Measurements from ENCODE around the gene SLC25A38.
"Not testable (repeated sequence)": the region's sequence is repeated elsewhere in the genome, so short reads cannot be mapped to it uniquely, and the experiment has no call there.

The SLC25A38 gene

DNA sequence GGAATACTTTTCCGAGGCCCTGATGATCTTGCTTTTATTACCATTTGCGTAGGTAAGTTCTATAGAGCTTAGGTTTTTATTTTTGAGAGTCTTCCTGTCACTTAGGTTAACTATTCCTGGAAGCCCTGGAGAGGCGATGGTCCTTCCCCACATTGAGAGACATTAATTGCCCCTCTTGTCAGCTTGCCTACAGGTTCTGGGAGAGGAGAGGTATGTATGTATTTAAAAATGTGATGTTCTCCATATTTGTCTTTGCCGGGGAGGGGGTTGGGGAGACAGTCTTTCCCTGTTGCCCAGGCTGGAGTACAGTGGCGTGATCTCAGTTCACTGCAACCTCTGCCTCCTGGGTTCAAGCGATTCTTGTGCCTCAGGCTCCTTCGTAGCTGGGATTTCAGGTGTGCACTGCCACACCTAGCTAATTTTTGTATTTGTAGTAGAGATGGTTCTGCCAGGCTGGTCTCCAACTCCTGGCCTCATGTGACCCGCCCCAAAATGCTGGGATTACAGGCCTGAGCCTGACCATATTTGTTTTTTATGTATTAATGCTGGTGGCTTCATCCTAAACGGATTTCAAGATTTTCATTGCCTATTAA lies 29.6 kb downstream of the SLC25A38 start:
- H3K4me3 ChIP-seq (replicated peaks; ENCODE audit: insufficient read depth, low read length), result no peak overlapping the region
- no peaks in the 10 kb centered on the region for H3K27me3 ChIP-seq (ENCODE audit: insufficient read depth, poor library complexity, severe bottlenecking)
- TF ChIP-seq, protein P1, sequence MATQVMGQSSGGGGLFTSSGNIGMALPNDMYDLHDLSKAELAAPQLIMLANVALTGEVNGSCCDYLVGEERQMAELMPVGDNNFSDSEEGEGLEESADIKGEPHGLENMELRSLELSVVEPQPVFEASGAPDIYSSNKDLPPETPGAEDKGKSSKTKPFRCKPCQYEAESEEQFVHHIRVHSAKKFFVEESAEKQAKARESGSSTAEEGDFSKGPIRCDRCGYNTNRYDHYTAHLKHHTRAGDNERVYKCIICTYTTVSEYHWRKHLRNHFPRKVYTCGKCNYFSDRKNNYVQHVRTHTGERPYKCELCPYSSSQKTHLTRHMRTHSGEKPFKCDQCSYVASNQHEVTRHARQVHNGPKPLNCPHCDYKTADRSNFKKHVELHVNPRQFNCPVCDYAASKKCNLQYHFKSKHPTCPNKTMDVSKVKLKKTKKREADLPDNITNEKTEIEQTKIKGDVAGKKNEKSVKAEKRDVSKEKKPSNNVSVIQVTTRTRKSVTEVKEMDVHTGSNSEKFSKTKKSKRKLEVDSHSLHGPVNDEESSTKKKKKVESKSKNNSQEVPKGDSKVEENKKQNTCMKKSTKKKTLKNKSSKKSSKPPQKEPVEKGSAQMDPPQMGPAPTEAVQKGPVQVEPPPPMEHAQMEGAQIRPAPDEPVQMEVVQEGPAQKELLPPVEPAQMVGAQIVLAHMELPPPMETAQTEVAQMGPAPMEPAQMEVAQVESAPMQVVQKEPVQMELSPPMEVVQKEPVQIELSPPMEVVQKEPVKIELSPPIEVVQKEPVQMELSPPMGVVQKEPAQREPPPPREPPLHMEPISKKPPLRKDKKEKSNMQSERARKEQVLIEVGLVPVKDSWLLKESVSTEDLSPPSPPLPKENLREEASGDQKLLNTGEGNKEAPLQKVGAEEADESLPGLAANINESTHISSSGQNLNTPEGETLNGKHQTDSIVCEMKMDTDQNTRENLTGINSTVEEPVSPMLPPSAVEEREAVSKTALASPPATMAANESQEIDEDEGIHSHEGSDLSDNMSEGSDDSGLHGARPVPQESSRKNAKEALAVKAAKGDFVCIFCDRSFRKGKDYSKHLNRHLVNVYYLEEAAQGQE (IDR thresholded peaks at IDR 0.05; ENCODE audit: insufficient replicate concordance, low read depth), result no peak
- TF ChIP-seq GABPA (IDR thresholded peaks at IDR 0.05; ENCODE audit: low read depth) (no peak), SPI1 (IDR thresholded peaks at IDR 0.05; ENCODE audit: borderline replicate concordance, low read depth) (no peak), POLR2AphosphoS5 (IDR thresholded peaks at IDR 0.05; ENCODE audit: low read depth) (peak; percentile 69)
- TF ChIP-seq, protein P2, sequence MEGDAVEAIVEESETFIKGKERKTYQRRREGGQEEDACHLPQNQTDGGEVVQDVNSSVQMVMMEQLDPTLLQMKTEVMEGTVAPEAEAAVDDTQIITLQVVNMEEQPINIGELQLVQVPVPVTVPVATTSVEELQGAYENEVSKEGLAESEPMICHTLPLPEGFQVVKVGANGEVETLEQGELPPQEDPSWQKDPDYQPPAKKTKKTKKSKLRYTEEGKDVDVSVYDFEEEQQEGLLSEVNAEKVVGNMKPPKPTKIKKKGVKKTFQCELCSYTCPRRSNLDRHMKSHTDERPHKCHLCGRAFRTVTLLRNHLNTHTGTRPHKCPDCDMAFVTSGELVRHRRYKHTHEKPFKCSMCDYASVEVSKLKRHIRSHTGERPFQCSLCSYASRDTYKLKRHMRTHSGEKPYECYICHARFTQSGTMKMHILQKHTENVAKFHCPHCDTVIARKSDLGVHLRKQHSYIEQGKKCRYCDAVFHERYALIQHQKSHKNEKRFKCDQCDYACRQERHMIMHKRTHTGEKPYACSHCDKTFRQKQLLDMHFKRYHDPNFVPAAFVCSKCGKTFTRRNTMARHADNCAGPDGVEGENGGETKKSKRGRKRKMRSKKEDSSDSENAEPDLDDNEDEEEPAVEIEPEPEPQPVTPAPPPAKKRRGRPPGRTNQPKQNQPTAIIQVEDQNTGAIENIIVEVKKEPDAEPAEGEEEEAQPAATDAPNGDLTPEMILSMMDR (IDR thresholded peaks at IDR 0.05; ENCODE audit: insufficient read depth, low read length), result no peak
- H3K27ac ChIP-seq (replicated peaks), result no peak overlapping the region
- DNase-seq (ENCODE audit: low read depth in 1 of 2, low spot score in 1 of 2), result peak in 1 of 2 experiments; percentile 38

DNA sequence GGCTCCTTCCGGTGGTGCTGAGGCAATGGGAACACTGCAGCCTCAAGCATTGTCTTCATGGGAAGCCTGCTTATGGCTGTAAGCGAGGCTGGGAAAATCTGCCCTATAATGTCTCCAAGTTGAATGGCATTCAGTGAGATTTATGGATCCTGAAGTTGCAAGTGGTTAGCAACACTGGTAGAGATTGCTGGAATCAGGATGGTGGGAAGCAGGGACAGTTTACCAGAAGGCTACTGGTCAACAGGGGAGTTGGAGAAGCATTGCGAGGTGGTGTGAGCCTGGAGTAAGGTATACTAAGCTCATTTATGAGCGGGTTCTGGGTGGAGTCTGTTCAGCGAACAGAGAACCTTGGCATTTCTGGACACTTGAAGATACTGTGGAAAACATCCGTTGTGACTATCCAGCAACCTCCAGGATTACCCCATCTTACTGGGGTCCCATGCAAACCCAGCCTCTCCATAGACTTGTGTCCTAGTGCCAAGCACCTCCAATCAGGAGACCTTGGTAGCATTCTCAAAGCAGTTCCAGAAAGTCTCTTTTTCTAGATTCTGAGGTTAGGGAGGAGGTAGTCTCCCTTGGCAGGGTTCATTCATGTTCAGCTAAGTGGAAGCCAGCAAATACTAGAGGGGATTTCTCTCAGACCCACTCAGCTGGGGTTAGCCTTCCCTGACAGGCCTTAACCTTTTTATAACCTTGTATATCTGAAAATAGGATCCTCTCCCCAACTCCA lies 30.7 kb downstream of the SLC25A38 start:
- H3K4me3 ChIP-seq (replicated peaks; ENCODE audit: insufficient read depth, low read length), result no peak overlapping the region
- peak in 1 of 2 experiments; percentile 40 for DNase-seq (ENCODE audit: low read depth in 1 of 2, low spot score in 1 of 2)
- peak; percentile 34 for TF ChIP-seq POLR2AphosphoS5 (IDR thresholded peaks at IDR 0.05; ENCODE audit: low read depth)
- no peak for TF ChIP-seq SPI1 (IDR thresholded peaks at IDR 0.05; ENCODE audit: borderline replicate concordance, low read depth)
- H3K27ac ChIP-seq (replicated peaks), result peak overlapping the region; percentile 1; the same call in 1 of the 2 replicates
- no peaks in the 10 kb centered on the region for H3K27me3 ChIP-seq (ENCODE audit: insufficient read depth, poor library complexity, severe bottlenecking)

DNA sequence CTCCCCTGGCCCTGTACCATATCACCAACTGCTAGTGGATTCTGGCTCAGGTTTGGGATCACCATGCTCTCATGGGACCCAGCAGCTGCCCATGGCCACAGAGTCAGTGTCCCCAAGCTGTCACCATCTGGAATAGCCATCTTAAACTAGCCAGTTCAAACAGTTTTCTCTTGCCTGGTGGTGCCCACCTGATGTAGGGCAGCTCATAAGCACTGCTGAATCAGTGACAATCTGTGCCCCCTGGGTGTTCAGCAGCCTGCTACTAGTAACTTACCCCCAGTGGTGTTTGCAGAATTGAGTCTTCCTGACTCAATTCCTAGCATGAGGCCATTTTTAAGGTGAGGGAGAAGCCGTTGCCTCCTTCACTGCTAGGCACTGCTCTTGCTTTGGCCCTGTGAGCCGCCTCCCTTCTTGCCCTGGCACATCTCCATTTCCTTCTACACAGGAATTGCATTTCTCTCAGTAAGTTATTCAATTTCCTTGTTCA lies 31.3 kb downstream of the SLC25A38 start:
- TF ChIP-seq POLR2AphosphoS5 (IDR thresholded peaks at IDR 0.05; ENCODE audit: low read depth) (peak; percentile 37), SPI1 (IDR thresholded peaks at IDR 0.05; ENCODE audit: borderline replicate concordance, low read depth) (no peak), GABPA (IDR thresholded peaks at IDR 0.05; ENCODE audit: low read depth) (no peak)
- TF ChIP-seq, protein P2 (IDR thresholded peaks at IDR 0.05; ENCODE audit: insufficient read depth, low read length), result no peak
- TF ChIP-seq, protein P1 (IDR thresholded peaks at IDR 0.05; ENCODE audit: insufficient replicate concordance, low read depth), result no peak
- Histone ChIP-seq H3K27ac (replicated peaks) (peak overlapping the region; percentile 1; the same call in 1 of the 2 replicates), H3K27me3 (ENCODE audit: insufficient read depth, poor library complexity, severe bottlenecking) (no peaks in the 10 kb centered on the region), H3K4me3 (replicated peaks; ENCODE audit: insufficient read depth, low read length) (no peak overlapping the region)
- DNase-seq (ENCODE audit: low read depth in 1 of 2, low spot score in 1 of 2), result peak; percentile 10 to 34

DNA sequence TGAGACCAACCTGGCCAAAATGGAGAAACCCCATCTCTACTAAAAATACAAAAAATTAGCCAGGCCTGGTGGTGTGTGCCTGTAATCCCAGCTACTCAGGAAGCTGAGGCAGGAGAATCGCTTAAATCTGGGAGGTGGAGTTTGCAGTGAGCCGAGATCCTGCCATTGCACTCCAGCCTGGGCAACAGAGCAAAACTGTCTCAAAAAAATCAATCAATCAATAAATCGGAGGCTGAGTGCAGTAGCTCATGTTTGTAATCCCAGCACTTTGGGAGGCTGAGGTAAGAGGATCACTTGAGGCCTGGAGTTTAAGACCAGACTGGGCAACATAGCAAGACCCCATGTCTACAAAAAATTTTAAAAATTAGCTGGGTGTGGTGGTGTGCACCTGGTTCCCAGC lies 32.1 kb downstream of the SLC25A38 start:
- not testable (repeated sequence) for H3K27ac ChIP-seq (replicated peaks); H3K27me3 ChIP-seq (ENCODE audit: insufficient read depth, poor library complexity, severe bottlenecking); H3K4me3 ChIP-seq (replicated peaks; ENCODE audit: insufficient read depth, low read length)
- peak in 1 of 2 experiments; percentile 26 for DNase-seq (ENCODE audit: low read depth in 1 of 2, low spot score in 1 of 2)

All from HL-60 (cell line).